Esophagus muscularis mucosa (tissue), 4 donors: ENCODE measurements around the gene WWOX. TPM values are rescaled to one million over a fixed set of nuclear protein-coding genes. Genes with fewer than 3 reads are reported as not detected.

Experiments used
- DNase-seq: peaks from one replicate; pipeline ENCODE4 v3.0.0-alpha.2; 2017; ENCODE audit errors: extremely low spot score
- H3K27ac ChIP-seq, 4 donors: fragments of 200-600 bp; sonication (generic); replicated peaks in 1 of 4; 1 replicate in 3 of 4; 2 replicates in 1 of 4; pipeline ENCODE4 v1.5.1; 2016 to 2019; ENCODE audit warnings: mild to moderate bottlenecking in 1 of 4
- H3K27me3 ChIP-seq, 4 donors: fragments of 200-600 bp; sonication (generic); one replicate each; pipeline versions ENCODE4 v1.5.1 to v1.6.0; 2016 to 2019
- H3K36me3 ChIP-seq, 4 donors: fragments of 200-600 bp; sonication (generic); one replicate each; pipeline ENCODE4 v1.5.1; 2016 to 2019
- H3K4me1 ChIP-seq, 4 donors: fragments of 200-600 bp; sonication (generic); one replicate each; pipeline ENCODE4 v1.5.1; 2016 to 2019
- H3K4me3 ChIP-seq, 4 donors: fragments of 200-600 bp; sonication (generic); 1 replicate in 2 of 4; 2 replicates in 2 of 4; pipeline ENCODE4 v1.5.1; 2016 to 2019; ENCODE audit warnings: mild to moderate bottlenecking in 4 of 4, moderate library complexity in 1 of 4
- H3K9me3 ChIP-seq, 4 donors: fragments of 200-600 bp; sonication (generic); 1 replicate in 3 of 4; 2 replicates in 1 of 4; pipeline ENCODE4 v1.5.1; 2016 to 2019
- CTCF ChIP-seq, 3 experiments: fragments of 200-600 bp in 2 of 3; fragments of 450-650 bp in 1 of 3; sonication (generic) in 2 of 3; IDR thresholded peaks; one replicate each; pipeline ENCODE4 v1.5.1; 2017 to 2019; ENCODE audit warnings: antibody characterized with exemption in 3 of 3, mild to moderate bottlenecking in 2 of 3, moderate library complexity in 1 of 3
- EP300 ChIP-seq: sonication (generic); formaldehyde crosslinking; IDR thresholded peaks from one replicate; pipeline ENCODE4 v1.6.1; 2017; ENCODE audit warnings: antibody characterized with exemption
- POLR2A ChIP-seq: fragments of 450-650 bp; IDR thresholded peaks from one replicate; pipeline ENCODE4 v1.6.1; 2017; ENCODE audit warnings: antibody characterized with exemption, moderate library complexity, mild to moderate bottlenecking, low read depth
- POLR2AphosphoS5 ChIP-seq, 2 donors: sonication (generic); formaldehyde crosslinking; IDR thresholded peaks; one replicate each; pipeline ENCODE4 v1.6.1; 2017; ENCODE audit warnings: antibody characterized with exemption in 2 of 2
- WGBS: methylation state at CpG from one replicate; pipeline ENCODE4 v1.1.5; 2018; 5-methylcytosine and 5-hydroxymethylcytosine counted together
- intact Hi-C: fragments of 100-400 bp; cut with DNase I; formaldehyde crosslinking; loops from one replicate; pipeline ENCODE4 v1.15.1; 2023
- total RNA-seq, 4 donors: library from RNA; depleted of rRNA; stranded (reverse); fragments of >200 nt; gene quantifications; one replicate each; pipeline versions ENCODE4 v1.1.0 to v1.2.1, GENCODE V29; 2016

The WWOX gene
- total RNA-seq, 4 donors from 2014 or later, result 14.4 to 27.8 (median 15.4) TPM

DNA sequence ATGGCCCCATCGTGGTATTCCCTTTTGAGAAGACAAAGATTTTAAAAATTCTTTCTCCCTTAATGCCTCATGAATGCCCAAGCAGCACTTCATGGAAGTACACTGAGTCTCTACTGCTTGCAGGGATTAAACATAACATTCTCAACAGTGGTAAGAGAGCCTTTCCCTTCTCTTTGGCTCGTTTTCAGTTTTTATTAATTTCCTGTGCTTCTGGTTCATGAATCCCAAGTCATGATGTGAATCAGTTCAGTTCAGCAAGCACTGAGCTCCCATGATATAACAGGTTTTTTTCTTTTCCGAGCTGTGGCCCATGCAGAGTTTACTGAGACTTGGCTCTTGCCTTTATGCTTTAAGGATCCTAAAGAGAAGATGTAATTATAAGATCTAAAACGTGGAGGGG, 175.3 kb downstream of the WWOX start:
- WGBS, result 84% methylated on average over 4 of the region's 4 CpGs
- H3K27ac ChIP-seq, result no peak overlapping the region
- DNase-seq, result no peak
- H3K27me3 ChIP-seq, result no peaks in the 10 kb centered on the region
- intact Hi-C loops, result no loop called here
- peaks cover 0 to 6% (median 3%) of the 10 kb centered on the region in 4 donors for H3K4me1 ChIP-seq
- H3K9me3 ChIP-seq, result no peaks in the 10 kb centered on the region
- no peak overlapping the region for H3K4me3 ChIP-seq
- TF ChIP-seq EP300, result no peak
- TF ChIP-seq POLR2AphosphoS5 (IDR thresholded peaks at IDR 0.05), result no peak
- TF ChIP-seq POLR2A, result no peak
- no peak for TF ChIP-seq CTCF (IDR thresholded peaks at IDR 0.05)
- H3K36me3 ChIP-seq, result no peaks in the 10 kb centered on the region

DNA sequence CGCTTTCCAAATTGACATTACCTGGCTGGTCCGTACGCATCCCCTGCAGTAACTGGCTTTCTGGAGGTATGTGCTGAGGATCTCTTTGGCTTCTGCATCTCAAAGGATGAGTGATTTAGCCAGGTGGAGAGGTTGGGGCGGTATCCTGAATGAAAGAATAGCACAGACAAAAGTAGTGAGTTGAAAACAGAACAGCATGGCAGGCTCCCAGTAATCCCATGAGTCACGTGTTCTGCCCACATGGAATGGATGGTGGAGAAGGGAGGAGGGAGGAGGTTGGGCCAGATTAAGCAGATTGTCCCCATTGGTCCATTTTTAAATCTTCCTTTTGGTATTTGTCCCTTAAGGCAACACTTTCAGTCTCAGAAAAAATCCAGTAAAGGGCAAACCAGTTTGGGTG, 176.0 kb downstream of the WWOX start:
- WGBS, result 95% methylated on average over 5 of the region's 5 CpGs
- TF ChIP-seq CTCF (IDR thresholded peaks at IDR 0.05) (no peak), EP300 (no peak), POLR2AphosphoS5 (IDR thresholded peaks at IDR 0.05) (no peak), POLR2A (no peak)
- DNase-seq, result no peak
- intact Hi-C loops, result no loop called here
- Histone ChIP-seq H3K36me3 (no peaks in the 10 kb centered on the region), H3K4me1 (peaks cover 0 to 6% (median 3%) of the 10 kb centered on the region in 4 donors), H3K27me3 (no peaks in the 10 kb centered on the region), H3K27ac (no peak overlapping the region), H3K9me3 (no peaks in the 10 kb centered on the region), H3K4me3 (no peak overlapping the region)

DNA sequence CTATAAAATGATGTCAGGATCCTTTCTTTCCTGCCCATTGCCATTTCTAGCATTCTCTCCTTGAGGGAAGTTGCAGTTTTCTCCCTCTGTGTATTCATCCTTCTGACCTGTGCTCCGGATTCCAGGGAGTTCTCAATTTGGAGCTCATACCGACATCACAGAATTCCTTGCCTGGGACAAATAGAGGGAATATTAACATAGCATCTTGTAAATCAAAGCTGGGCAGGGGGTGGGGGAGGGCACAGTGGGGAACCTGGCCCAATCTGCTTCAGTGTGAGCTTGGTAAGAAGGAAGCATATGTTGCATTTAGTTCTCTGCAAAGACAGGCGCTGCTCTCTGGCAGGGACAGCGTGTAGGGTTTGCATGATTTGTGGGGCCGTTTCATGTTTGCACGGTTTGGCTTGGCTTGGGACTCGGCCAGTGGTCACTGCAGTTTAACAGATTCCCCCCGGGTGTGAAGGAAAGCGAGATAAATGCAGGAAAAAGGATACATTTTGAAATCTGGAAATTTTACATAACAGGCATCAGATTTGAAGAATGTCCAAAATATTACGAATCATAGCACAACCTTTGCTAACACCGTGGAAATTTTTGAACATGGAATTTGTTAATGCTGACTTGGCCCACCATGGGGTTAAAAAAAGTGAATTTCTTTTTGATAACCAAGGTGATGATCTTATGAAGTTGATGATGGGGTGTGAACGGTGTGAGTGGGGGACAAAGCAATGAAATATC, 178.0 kb downstream of the WWOX start:
- Histone ChIP-seq H3K27ac (no peak overlapping the region), H3K36me3 (no peaks in the 10 kb centered on the region), H3K27me3 (no peaks in the 10 kb centered on the region), H3K9me3 (no peaks in the 10 kb centered on the region), H3K4me3 (no peak overlapping the region), H3K4me1 (peaks cover 0 to 6% (median 3%) of the 10 kb centered on the region in 4 donors)
- TF ChIP-seq CTCF (IDR thresholded peaks at IDR 0.05), result no peak
- no peak for TF ChIP-seq POLR2A
- no peak for TF ChIP-seq EP300
- no peak for TF ChIP-seq POLR2AphosphoS5 (IDR thresholded peaks at IDR 0.05)
- 37% methylated on average over 12 of the region's 12 CpGs for WGBS
- no peak for DNase-seq
- intact Hi-C loops, result no loop called here

GRCh38 chr16:78278056-78278450, 178.6 kb downstream of the WWOX start:
- intact Hi-C loops, result no loop called here
- no peaks in the 10 kb centered on the region for H3K9me3 ChIP-seq
- no peak overlapping the region for H3K4me3 ChIP-seq
- no peaks in the 10 kb centered on the region for H3K36me3 ChIP-seq
- no peak for DNase-seq
- no peak overlapping the region for H3K27ac ChIP-seq
- TF ChIP-seq POLR2AphosphoS5 (IDR thresholded peaks at IDR 0.05), result no peak
- TF ChIP-seq CTCF (IDR thresholded peaks at IDR 0.05), result no peak
- TF ChIP-seq EP300, result no peak
- TF ChIP-seq POLR2A, result no peak
- H3K4me1 ChIP-seq, result peaks cover 0 to 6% (median 3%) of the 10 kb centered on the region in 4 donors
- no peaks in the 10 kb centered on the region for H3K27me3 ChIP-seq
- 82% methylated on average over 3 of the region's 3 CpGs for WGBS

DNA sequence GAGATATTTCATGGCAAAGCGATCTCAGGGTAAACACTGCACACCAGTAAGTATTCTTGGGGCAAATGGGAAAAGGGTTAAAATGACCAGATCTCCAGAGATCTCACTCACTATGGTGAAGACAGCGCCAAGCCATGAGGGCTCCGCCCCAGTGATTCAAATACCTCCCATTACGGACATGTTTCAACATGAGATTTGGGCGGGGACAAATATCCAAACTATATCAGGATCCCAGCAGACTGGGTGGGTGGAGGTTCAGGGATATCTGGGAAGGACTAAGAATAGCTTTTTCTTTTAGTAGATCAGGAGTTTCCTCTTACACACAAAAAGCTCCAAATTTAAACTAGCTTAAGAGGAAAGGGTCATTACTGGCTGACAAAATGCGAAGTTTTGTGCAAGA, 181.7 kb downstream of the WWOX start:
- H3K27me3 ChIP-seq, result no peaks in the 10 kb centered on the region
- no peak for DNase-seq
- no peaks in the 10 kb centered on the region for H3K36me3 ChIP-seq
- WGBS, result 77% methylated on average over 6 of the region's 6 CpGs
- peaks cover 0 to 12% (median 3%) of the 10 kb centered on the region in 4 donors for H3K4me1 ChIP-seq
- no peaks in the 10 kb centered on the region for H3K9me3 ChIP-seq
- no peak overlapping the region for H3K27ac ChIP-seq
- intact Hi-C loops, result no loop called here
- TF ChIP-seq EP300, result no peak
- no peak for TF ChIP-seq POLR2A
- no peak for TF ChIP-seq POLR2AphosphoS5 (IDR thresholded peaks at IDR 0.05)
- TF ChIP-seq CTCF (IDR thresholded peaks at IDR 0.05), result no peak
- no peak overlapping the region for H3K4me3 ChIP-seq
